KMS-11 (cell line): ENCODE data around the gene BTG1.

ENCODE experiments used
- H2AFZ ChIP-seq: fragments of 200-600 bp; sonication (generic); 2 replicates; pipeline ENCODE4 v1.6.1; 2016; ENCODE audit warnings: antibody characterized with exemption, mixed run types, low read depth
- H3K27ac ChIP-seq: fragments of 200-600 bp; sonication (generic); 2 replicates; pipeline ENCODE4 v1.6.1; 2016; ENCODE audit warnings: mild to moderate bottlenecking, mixed run types
- H3K27me3 ChIP-seq: fragments of 200-600 bp; sonication (generic); 2 replicates; pipeline ENCODE4 v1.6.1; 2017; ENCODE audit warnings: mild to moderate bottlenecking, low read depth, mixed run types, moderate library complexity; ENCODE audit not compliant: insufficient read depth
- H3K36me3 ChIP-seq: fragments of 200-600 bp; sonication (generic); 2 replicates; pipeline ENCODE4 v1.6.1; 2017; ENCODE audit warnings: mild to moderate bottlenecking, mixed run types; ENCODE audit not compliant: insufficient read depth
- H3K4me1 ChIP-seq: fragments of 200-600 bp; sonication (generic); 2 replicates; pipeline ENCODE4 v1.6.1; 2016; ENCODE audit warnings: mild to moderate bottlenecking, low read depth, mixed run types; ENCODE audit not compliant: poor library complexity, severe bottlenecking
- H3K4me2 ChIP-seq: fragments of 200-600 bp; sonication (generic); 2 replicates; pipeline ENCODE4 v1.7.0; 2016; ENCODE audit warnings: mild to moderate bottlenecking, mixed run types
- H3K4me3 ChIP-seq: fragments of 200-600 bp; sonication (generic); IDR thresholded peaks from 2 replicates; pipeline ENCODE4 v1.6.1; 2017; ENCODE audit warnings: low read depth, low read length, mixed read lengths; ENCODE audit not compliant: insufficient read depth
- H3K79me2 ChIP-seq: fragments of 200-600 bp; sonication (generic); 2 replicates; pipeline ENCODE4 v1.6.1; 2016; ENCODE audit warnings: low read depth, mixed run types; ENCODE audit not compliant: insufficient read depth
- H3K9ac ChIP-seq: fragments of 200-600 bp; sonication (generic); 2 replicates; pipeline ENCODE4 v1.6.1; 2016; ENCODE audit warnings: mild to moderate bottlenecking, mixed run types
- H4K20me1 ChIP-seq: fragments of 200-600 bp; sonication (generic); 2 replicates; pipeline ENCODE4 v1.6.1; 2016; ENCODE audit warnings: mild to moderate bottlenecking, mixed run types; ENCODE audit not compliant: insufficient read depth
- CTCF ChIP-seq: fragments of 200-600 bp; sonication (generic); conservative IDR thresholded peaks from 2 replicates; pipeline ENCODE4 v1.6.1; 2017; ENCODE audit warnings: low read depth, mild to moderate bottlenecking, antibody characterized with exemption, low read length, moderate library complexity, mixed read lengths

The BTG1 gene

DNA sequence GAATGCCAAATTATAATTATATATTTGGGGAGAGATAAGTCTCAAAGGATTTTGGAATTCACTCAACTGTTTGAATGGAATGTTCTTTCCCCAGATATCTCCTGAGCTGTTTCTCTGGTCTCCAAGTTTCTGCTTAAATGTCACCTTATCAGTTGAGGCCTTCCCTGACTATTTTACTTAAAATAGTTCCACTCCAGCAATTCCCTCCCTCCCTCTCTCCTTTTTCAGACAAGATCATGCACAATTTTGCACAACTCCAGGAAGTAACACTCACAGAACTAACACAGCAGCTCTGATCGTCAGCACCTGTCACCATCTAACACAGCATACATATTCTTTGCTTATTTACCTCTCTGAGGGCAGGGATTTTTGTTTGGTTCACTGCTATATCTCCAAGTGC is 12.5 kb downstream of the BTG1 start:
- H3K4me2 ChIP-seq: no peak overlapping the region
- peaks cover 34% of the 10 kb centered on the region for H3K4me1 ChIP-seq
- no peaks in the 10 kb centered on the region for H4K20me1 ChIP-seq

DNA sequence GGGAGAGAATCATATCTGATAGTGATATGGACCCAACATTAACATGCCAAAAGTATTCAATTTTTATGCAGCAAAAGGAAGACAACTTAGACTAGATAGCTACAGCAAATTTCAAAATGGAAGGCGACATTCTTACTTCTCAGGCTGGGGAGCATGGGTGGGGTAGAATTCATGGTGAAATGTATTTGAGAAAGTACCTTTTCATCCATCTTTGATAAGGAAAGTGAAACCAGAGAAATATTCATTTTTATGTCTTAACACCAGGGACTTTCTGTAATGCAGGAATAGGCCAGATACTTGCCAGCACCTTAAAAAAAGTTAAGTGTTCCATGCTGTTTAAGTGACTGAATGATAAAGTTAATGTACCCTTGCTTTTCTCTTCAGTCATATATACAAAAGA is 13.4 kb downstream of the BTG1 start:
- Histone ChIP-seq H3K4me1 (peaks cover 26% of the 10 kb centered on the region), H3K9ac (no peak overlapping the region), H3K79me2 (peaks cover 8% of the 10 kb centered on the region; the same call in 1 of the 2 replicates), H3K27ac (no peak overlapping the region), H3K4me2 (peak overlapping the region; percentile 34; the same call in 1 of the 2 replicates), H3K4me3 (no peak overlapping the region), H3K27me3 (no peaks in the 10 kb centered on the region), H3K36me3 (no peaks in the 10 kb centered on the region), H2AFZ (no peak overlapping the region), H4K20me1 (no peaks in the 10 kb centered on the region)
- TF ChIP-seq CTCF: no peak

More for the DNA sequence above, 12.5 kb downstream of the BTG1 start:
- Histone ChIP-seq H3K27me3 (no peaks in the 10 kb centered on the region), H3K4me3 (no peak overlapping the region), H3K79me2 (peaks cover 13% of the 10 kb centered on the region; the same call in 1 of the 2 replicates), H3K27ac (no peak overlapping the region), H3K36me3 (no peaks in the 10 kb centered on the region), H2AFZ (no peak overlapping the region), H3K9ac (no peak overlapping the region)
- no peak for TF ChIP-seq CTCF

DNA sequence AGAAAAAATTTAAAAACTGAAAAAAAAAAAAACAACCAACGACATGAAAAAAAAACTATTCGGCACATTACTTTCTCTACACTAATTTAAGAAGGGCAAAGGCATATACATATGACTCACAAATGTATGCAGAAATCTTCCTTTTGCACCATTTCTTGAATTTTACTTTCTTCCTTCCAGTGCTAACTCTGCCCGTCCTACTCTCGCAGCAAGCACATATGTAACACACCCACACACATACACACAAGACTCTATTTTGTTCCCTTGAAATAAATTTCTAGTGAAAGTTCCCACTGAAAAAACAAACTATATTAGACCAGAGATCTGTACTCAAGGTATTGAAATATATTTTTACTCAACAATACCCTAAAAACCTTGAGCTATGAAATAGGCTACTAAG is 14.6 kb downstream of the BTG1 start:
- no peak for TF ChIP-seq CTCF
- H3K79me2 ChIP-seq: peaks cover 7% of the 10 kb centered on the region; the same call in 1 of the 2 replicates
- no peak overlapping the region for H2AFZ ChIP-seq
- no peak overlapping the region for H3K4me3 ChIP-seq
- H3K27me3 ChIP-seq: no peaks in the 10 kb centered on the region
- H3K4me2 ChIP-seq: no peak overlapping the region
- H3K36me3 ChIP-seq: no peaks in the 10 kb centered on the region
- no peak overlapping the region for H3K27ac ChIP-seq
- no peaks in the 10 kb centered on the region for H4K20me1 ChIP-seq
- peaks cover 23% of the 10 kb centered on the region for H3K4me1 ChIP-seq
- H3K9ac ChIP-seq: no peak overlapping the region

- Histone ChIP-seq H3K27me3 (no peaks in the 10 kb centered on the region), H3K27ac (no peak overlapping the region), H3K4me1 (peaks cover 23% of the 10 kb centered on the region), H3K79me2 (no peaks in the 10 kb centered on the region), H3K36me3 (no peaks in the 10 kb centered on the region), H3K4me2 (no peak overlapping the region), H4K20me1 (no peaks in the 10 kb centered on the region), H3K4me3 (no peak overlapping the region), H2AFZ (no peak overlapping the region), H3K9ac (no peak overlapping the region)
- TF ChIP-seq CTCF: no peak
These were observed 16.0 kb downstream of the BTG1 start for GRCh38 chr12:92129609-92130008.

- Histone ChIP-seq H3K36me3 (no peaks in the 10 kb centered on the region), H3K4me1 (peaks cover 17% of the 10 kb centered on the region), H3K4me2 (no peak overlapping the region), H3K9ac (no peak overlapping the region), H3K4me3 (no peak overlapping the region), H3K27ac (no peak overlapping the region), H3K27me3 (no peaks in the 10 kb centered on the region), H3K79me2 (no peaks in the 10 kb centered on the region), H4K20me1 (no peaks in the 10 kb centered on the region), H2AFZ (no peak overlapping the region)
- TF ChIP-seq CTCF: no peak
These were observed 17.0 kb downstream of the BTG1 start for GRCh38 chr12:92128612-92129011.
